WI38 (cell line): ENCODE measurements around the gene LAG3.
A peak's percentile ranks its signal among the peaks of the same experiment; 100 is the strongest.

Source experiments
- H3K4me3 ChIP-seq: 2 replicates; pipeline ENCODE4 v1.5.1; 2011; ENCODE audit warnings: low read depth, mild to moderate bottlenecking, control low read depth, low read length
- TF ChIP-seq, protein P1 (sequence below): IDR thresholded peaks from 2 replicates; pipeline ENCODE4 v1.5.1; 2012; ENCODE audit warnings: low read depth, mild to moderate bottlenecking, control low read depth, low read length

LAG3 gene

DNA sequence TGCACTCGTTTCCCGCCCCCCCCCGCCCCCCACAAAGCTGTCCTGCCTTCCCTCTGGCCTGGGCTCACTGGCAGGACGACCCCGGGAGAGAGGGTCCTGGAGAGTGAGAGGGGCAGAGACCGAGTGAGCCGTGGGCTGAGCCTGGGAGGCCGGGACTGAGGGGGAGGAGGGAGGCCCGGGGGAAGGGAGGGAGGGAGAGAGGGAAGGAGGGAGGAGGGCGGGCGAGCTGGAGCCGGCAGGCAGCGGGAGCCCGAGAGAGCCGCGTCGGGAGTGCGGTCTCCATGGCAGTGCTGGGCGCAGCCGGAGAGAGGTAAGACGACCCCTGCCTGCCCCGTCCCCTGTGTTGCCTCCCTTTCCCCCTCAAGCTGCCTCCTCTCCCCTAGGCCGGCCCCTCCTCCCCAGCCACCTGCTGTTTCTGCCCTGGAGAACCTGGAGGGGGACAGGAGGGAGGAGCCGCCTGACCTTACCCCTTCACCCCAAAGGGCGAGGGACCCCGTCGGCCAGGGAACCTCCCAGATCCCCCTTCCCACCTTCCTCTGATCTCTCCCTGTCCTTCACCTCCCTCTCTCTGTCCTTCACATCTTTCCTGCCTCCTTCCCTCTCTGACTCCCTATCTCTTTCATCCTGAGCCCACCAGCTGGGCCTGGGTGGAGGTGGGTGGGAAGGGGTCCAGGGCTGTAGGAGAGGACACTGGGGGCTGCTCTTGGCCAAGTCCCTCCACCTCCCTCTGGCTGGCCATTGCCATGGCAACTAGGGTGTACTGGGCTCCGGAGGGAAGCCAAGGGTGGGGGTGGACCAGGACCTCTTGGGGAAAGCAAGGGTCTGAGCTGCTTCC, 49.5 kb downstream of the LAG3 start, which contains the start of gene GPR162:
Gene GPR162 (plus strand): TSS at position 231 of the 835 bp plus-strand sequence. CDS start 2,078 bp downstream, outside the sequence.
- peak within 1 kb of the TSS; percentile 59 for H3K4me3 ChIP-seq
- TF ChIP-seq, protein P1, sequence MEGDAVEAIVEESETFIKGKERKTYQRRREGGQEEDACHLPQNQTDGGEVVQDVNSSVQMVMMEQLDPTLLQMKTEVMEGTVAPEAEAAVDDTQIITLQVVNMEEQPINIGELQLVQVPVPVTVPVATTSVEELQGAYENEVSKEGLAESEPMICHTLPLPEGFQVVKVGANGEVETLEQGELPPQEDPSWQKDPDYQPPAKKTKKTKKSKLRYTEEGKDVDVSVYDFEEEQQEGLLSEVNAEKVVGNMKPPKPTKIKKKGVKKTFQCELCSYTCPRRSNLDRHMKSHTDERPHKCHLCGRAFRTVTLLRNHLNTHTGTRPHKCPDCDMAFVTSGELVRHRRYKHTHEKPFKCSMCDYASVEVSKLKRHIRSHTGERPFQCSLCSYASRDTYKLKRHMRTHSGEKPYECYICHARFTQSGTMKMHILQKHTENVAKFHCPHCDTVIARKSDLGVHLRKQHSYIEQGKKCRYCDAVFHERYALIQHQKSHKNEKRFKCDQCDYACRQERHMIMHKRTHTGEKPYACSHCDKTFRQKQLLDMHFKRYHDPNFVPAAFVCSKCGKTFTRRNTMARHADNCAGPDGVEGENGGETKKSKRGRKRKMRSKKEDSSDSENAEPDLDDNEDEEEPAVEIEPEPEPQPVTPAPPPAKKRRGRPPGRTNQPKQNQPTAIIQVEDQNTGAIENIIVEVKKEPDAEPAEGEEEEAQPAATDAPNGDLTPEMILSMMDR = no peak

DNA sequence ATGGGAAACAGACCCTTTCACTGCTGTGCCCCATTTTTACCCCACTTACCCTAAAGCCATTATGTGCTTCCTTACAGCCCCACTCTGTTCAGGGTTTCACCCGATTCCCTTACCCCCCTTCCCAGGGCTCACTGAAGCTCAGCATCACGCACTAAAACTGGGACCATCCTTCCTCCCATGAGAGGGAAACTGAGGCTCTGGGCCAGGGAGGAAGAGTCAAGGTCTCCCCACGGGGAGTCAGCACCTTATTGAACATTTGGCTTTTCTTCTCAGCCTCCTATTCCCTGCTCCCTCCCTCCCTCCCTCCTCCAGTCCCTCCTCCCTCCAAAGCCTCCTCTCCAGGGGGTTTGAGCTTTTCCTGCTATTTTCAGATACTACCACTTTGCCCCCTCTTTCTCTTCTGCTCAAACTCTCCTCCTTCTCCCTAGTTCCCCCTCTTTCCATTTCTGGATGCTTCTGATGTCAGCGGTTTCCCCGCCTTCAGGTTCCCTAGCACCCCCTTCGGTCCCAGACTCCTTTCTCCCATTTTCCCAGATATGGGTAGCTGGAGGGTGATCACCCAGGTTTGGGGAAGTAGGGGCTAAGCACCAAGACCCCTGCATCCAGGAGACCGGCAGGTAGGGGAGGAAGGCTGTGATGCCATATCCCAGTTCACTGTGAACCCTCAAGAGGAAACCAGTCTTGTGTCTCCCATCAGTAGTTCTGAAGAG, 50.3 kb downstream of the LAG3 start:
- TF ChIP-seq, protein P1 = no peak
- H3K4me3 ChIP-seq = peak overlapping the region; percentile 59

DNA sequence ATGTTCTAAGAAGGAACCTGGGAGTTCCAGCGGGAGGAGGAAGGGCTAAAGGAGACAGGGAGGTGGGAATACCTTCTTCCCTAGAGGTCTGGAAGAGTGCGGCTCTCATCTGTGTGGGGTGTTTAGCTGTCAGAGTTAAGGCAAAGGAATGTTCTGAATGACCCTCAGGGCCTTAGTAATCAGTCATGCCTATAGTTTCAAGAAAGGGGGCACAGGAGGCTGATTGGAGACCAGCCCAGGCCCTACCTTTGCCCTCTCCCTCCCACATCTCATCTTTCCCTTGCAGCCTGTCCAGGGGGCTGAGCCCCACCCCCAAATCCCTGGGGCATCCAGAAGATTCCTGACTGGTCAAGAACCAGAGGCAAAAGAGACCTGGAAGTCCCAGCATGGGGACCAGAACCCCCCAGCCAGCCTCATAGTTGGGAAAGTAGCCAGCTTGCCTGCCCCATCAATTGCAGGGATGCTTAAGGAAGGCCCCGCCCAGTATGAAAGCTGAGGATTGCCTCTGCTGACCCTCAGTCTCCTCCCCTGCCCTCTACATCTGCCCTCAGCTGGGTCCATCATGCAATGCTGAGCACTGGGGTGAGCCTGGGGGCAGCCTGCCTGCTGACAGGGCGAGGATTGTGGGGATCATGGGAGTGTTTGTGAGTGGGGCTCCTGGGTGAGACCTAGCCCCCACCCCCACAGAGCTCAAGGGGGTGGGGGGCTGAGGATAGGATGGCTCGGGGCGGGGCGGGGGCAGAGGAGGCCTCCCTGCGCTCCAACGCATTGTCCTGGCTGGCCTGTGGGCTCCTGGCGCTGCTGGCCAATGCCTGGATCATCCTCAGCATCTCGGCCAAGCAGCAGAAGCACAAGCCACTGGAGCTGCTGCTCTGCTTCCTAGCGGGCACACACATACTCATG, 51.1 kb downstream of the LAG3 start:
- H3K4me3 ChIP-seq = no peak overlapping the region
- TF ChIP-seq, protein P1 = no peak

DNA sequence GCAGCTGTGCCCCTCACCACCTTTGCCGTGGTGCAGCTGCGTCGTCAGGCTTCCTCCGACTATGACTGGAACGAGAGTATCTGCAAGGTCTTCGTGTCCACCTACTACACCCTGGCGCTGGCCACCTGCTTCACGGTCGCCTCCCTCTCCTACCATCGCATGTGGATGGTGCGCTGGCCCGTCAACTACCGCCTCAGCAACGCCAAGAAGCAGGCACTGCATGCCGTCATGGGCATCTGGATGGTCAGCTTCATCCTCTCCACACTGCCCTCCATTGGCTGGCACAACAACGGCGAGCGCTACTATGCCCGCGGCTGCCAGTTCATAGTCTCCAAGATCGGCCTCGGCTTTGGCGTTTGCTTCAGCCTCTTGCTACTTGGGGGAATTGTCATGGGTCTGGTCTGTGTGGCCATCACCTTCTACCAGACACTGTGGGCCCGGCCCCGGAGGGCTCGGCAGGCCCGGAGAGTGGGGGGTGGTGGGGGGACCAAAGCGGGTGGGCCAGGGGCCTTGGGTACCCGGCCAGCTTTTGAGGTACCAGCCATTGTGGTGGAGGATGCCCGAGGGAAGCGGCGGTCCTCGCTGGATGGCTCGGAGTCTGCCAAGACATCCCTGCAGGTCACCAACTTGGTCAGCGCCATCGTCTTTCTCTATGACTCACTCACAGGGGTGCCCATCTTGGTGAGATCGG, 51.9 kb downstream of the LAG3 start:
- no peak overlapping the region for H3K4me3 ChIP-seq
- TF ChIP-seq, protein P1 = no peak

DNA sequence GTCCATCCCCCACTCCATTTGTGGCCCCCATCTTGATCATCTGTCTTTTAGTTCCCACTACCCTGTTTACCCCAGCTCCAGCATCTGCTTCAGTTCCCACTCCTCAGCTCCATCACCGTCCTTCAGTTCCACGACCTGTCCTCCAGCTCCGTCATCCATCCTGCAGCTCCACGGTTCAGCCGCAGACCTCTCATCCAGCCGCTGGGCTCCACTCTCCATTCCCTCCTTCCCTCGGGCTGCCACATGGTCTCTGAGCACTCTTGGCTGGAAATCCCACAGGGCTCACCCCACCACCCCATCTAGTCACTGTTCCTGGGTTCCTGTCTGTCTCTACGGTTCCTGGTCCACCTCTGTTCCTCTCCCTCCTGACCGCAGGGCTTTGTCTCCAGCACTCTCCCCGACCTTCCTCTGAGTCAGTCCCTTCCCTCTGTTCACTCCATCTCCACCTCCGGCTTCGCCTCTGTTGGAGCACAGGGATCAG, 52.6 kb downstream of the LAG3 start:
- TF ChIP-seq, protein P1 = no peak
- H3K4me3 ChIP-seq = no peak overlapping the region

DNA sequence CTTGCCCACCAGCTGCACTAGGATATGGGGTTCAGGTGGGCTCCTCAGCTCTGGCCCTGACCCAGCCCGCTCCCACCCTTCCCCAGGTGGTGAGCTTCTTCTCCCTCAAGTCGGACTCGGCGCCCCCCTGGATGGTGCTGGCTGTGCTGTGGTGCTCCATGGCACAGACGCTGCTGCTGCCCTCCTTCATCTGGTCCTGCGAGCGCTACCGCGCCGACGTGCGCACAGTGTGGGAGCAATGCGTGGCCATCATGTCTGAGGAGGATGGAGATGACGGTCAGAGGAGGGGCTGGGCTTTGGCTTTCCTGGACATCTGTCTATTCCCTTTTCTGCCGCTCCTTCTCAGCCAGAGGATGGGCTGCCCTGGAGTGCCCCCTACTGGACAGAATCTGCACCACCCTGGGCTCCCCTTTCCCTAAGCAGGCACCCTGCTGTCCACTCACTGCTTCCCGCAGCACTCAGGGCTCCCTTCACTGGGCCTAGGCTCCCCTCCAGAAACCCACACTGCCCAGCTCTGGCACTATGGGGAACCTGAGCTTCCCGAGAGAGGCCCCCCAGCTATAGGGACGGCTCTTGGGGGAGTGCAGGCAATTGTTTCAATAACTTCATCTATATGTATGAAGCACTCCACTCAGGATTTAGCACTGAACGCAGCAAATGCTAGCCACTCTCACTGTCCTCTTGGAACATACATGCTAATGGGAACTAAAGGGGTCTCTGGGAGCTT, 53.2 kb downstream of the LAG3 start:
- 0 out of 2 replicates have a peak overlapping the region, but pooled peaks have one; percentile 13 for H3K4me3 ChIP-seq
- TF ChIP-seq, protein P1 = peak; percentile 91
